Astrocyte (in vitro differentiated cells and primary cell): ENCODE results near the gene CD46. TPM values are rescaled to one million over a fixed set of nuclear protein-coding genes. Genes with fewer than 3 reads are reported as not detected.

Source experiments
- DNase-seq: peaks from one replicate; pipeline ENCODE4 v3.0.0-alpha.2; 2010; ENCODE audit warnings: low read depth
- FAIRE-seq: peaks from 2 replicates; lab custom pipeline; 2011; peaks lifted over from hg19 to GRCh38; lab: Jason Lieb, UNC
- H2AFZ ChIP-seq: 2 replicates; pipeline ENCODE4 v1.6.0; 2012; ENCODE audit warnings: low read depth, low read length, inconsistent platforms
- H3K27ac ChIP-seq: 2 replicates; pipeline ENCODE4 v1.5.1; 2011; ENCODE audit warnings: low read depth, low read length, inconsistent platforms
- H3K27me3 ChIP-seq: 2 replicates; pipeline ENCODE4 v1.6.0; 2011; ENCODE audit warnings: low read length, inconsistent platforms; ENCODE audit not compliant: insufficient read depth
- H3K36me3 ChIP-seq: 2 replicates; pipeline ENCODE4 v1.5.1; 2011; ENCODE audit warnings: low read length, inconsistent platforms; ENCODE audit not compliant: insufficient read depth
- H3K4me1 ChIP-seq: 2 replicates; pipeline ENCODE4 v1.5.1; 2011; ENCODE audit warnings: low read length, inconsistent platforms; ENCODE audit not compliant: insufficient read depth
- H3K4me2 ChIP-seq: 2 replicates; pipeline ENCODE4 v1.6.0; 2012; ENCODE audit warnings: low read length, inconsistent platforms
- H3K4me3 ChIP-seq: 2 replicates; pipeline ENCODE4 v1.5.1; 2011; ENCODE audit warnings: low read depth, mild to moderate bottlenecking, low read length, inconsistent platforms; ENCODE audit not compliant: insufficient read depth
- H3K79me2 ChIP-seq: 2 replicates; pipeline ENCODE4 v1.6.0; 2012; ENCODE audit warnings: mild to moderate bottlenecking, low read length, inconsistent platforms; ENCODE audit not compliant: insufficient read depth
- H3K9ac ChIP-seq: 2 replicates; pipeline ENCODE4 v1.6.0; 2012; ENCODE audit warnings: mild to moderate bottlenecking, low read length, inconsistent platforms
- H3K9me3 ChIP-seq: 2 replicates; pipeline ENCODE4 v1.5.1; 2012; ENCODE audit warnings: low read depth, mild to moderate bottlenecking, low read length, inconsistent platforms; ENCODE audit not compliant: insufficient read depth
- H4K20me1 ChIP-seq: 2 replicates; pipeline ENCODE4 v1.6.0; 2012; ENCODE audit warnings: low read length, inconsistent platforms; ENCODE audit not compliant: insufficient read depth
- H3K27ac Mint-ChIP-seq: one replicate; pipeline ENCODE4 v1.8.0; 2021; ENCODE audit warnings: mild to moderate bottlenecking, mixed read lengths; ENCODE audit not compliant: unreplicated experiment
- H3K27me3 Mint-ChIP-seq: one replicate; pipeline ENCODE4 v1.8.0; 2021; ENCODE audit warnings: low read depth, mixed read lengths; ENCODE audit not compliant: unreplicated experiment
- H3K36me3 Mint-ChIP-seq: one replicate; pipeline ENCODE4 v1.8.0; 2021; ENCODE audit warnings: low read depth, mixed read lengths; ENCODE audit not compliant: unreplicated experiment
- H3K4me1 Mint-ChIP-seq: one replicate; pipeline ENCODE4 v1.8.0; 2021; ENCODE audit warnings: low read depth, mixed read lengths; ENCODE audit not compliant: unreplicated experiment
- H3K4me3 Mint-ChIP-seq: one replicate; pipeline ENCODE4 v1.8.0; 2021; ENCODE audit warnings: mild to moderate bottlenecking, moderate library complexity, mixed read lengths; ENCODE audit not compliant: unreplicated experiment
- H3K9me3 Mint-ChIP-seq: one replicate; pipeline ENCODE4 v1.8.0; 2021; ENCODE audit warnings: mild to moderate bottlenecking, mixed read lengths; ENCODE audit not compliant: unreplicated experiment
- CTCF ChIP-seq: IDR thresholded peaks from 2 replicates; pipeline ENCODE4 v1.5.1; 2011; ENCODE audit warnings: low read depth, mild to moderate bottlenecking, inconsistent platforms, low read length, moderate library complexity; ENCODE audit not compliant: insufficient read depth
- EZH2 ChIP-seq: IDR thresholded peaks from 2 replicates; pipeline ENCODE4 v1.6.1; 2012; ENCODE audit warnings: mild to moderate bottlenecking, low read length, inconsistent platforms; ENCODE audit not compliant: insufficient read depth
- total RNA-seq: library from RNA; stranded (reverse); gene quantifications from 2 replicates; pipeline ENCODE4 v1.2.1, GENCODE V29; 2021

Gene CD46
- total RNA-seq, 1 donor from 2014 or later = 176 TPM

DNA sequence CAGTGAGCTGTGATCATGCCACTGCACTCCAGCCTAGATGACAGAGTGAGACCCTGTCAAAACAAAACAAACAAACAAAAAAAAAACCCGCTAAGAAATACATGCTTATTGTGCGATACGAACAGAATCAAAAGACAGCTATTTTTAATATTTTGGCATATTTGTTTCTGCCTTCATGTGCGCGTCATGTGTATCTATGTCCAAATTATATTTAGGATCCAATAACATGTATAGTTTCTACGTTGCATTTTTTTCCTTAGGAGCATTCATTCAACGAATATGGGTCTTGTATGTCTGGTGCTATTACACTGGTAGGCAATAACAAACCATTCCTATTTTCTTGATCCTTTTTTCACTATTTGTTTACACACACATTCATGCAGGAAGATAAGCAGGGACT is 1.8 kb downstream of the CD46 start:
- H3K27me3 Mint-ChIP-seq = no peaks in the 10 kb centered on the region
- H4K20me1 ChIP-seq = peaks cover 48% of the 10 kb centered on the region
- no peak overlapping the region for H3K9ac ChIP-seq
- H3K4me1 ChIP-seq = peaks cover 8% of the 10 kb centered on the region
- H3K4me3 ChIP-seq = no peak overlapping the region
- H3K27me3 ChIP-seq = no peaks in the 10 kb centered on the region
- H3K4me2 ChIP-seq = peak overlapping the region; percentile 89
- no peak overlapping the region for H3K27ac Mint-ChIP-seq
- no peak for FAIRE-seq
- peaks cover 51% of the 10 kb centered on the region for H3K79me2 ChIP-seq
- peak overlapping the region; percentile 99 for H3K4me3 Mint-ChIP-seq
- H3K36me3 ChIP-seq = no peaks in the 10 kb centered on the region
- no peak for DNase-seq
- no peak overlapping the region for H3K27ac ChIP-seq
- H3K9me3 Mint-ChIP-seq = no peaks in the 10 kb centered on the region
- peaks cover 24% of the 10 kb centered on the region for H3K4me1 Mint-ChIP-seq
- H3K36me3 Mint-ChIP-seq = no peaks in the 10 kb centered on the region
- H2AFZ ChIP-seq = no peak overlapping the region
- TF ChIP-seq EZH2 (no peak), CTCF (no peak)
- H3K9me3 ChIP-seq = no peaks in the 10 kb centered on the region

GRCh38 chr1:207754011-207754410 is 2.2 kb downstream of the CD46 start:
- no peak overlapping the region for H2AFZ ChIP-seq
- DNase-seq (no peak), FAIRE-seq (no peak)
- H3K9me3 ChIP-seq = no peaks in the 10 kb centered on the region
- H3K9me3 Mint-ChIP-seq = no peaks in the 10 kb centered on the region
- H3K27me3 Mint-ChIP-seq = no peaks in the 10 kb centered on the region
- no peaks in the 10 kb centered on the region for H3K27me3 ChIP-seq
- H3K4me3 ChIP-seq = no peak overlapping the region
- H3K4me1 ChIP-seq = peaks cover 8% of the 10 kb centered on the region
- TF ChIP-seq EZH2 (no peak), CTCF (no peak)
- H3K27ac ChIP-seq = no peak overlapping the region
- peak overlapping the region; percentile 99 for H3K4me3 Mint-ChIP-seq
- peaks cover 48% of the 10 kb centered on the region for H4K20me1 ChIP-seq
- H3K36me3 ChIP-seq = no peaks in the 10 kb centered on the region
- no peak overlapping the region for H3K27ac Mint-ChIP-seq
- no peak overlapping the region for H3K9ac ChIP-seq
- H3K4me2 ChIP-seq = peak overlapping the region; percentile 14
- H3K4me1 Mint-ChIP-seq = peaks cover 23% of the 10 kb centered on the region
- no peaks in the 10 kb centered on the region for H3K36me3 Mint-ChIP-seq
- peaks cover 51% of the 10 kb centered on the region for H3K79me2 ChIP-seq

- H3K4me1 Mint-ChIP-seq = peaks cover 21% of the 10 kb centered on the region
- peaks cover 5% of the 10 kb centered on the region for H3K36me3 ChIP-seq
- H3K4me3 Mint-ChIP-seq = no peak overlapping the region
- DNase-seq (peak; percentile 0), FAIRE-seq (no peak)
- no peak overlapping the region for H3K9ac ChIP-seq
- H3K27me3 ChIP-seq = no peaks in the 10 kb centered on the region
- H3K27ac ChIP-seq = no peak overlapping the region
- TF ChIP-seq CTCF (no peak), EZH2 (no peak)
- no peaks in the 10 kb centered on the region for H3K27me3 Mint-ChIP-seq
- no peaks in the 10 kb centered on the region for H3K9me3 ChIP-seq
- peaks cover under 1% of the 10 kb centered on the region for H3K36me3 Mint-ChIP-seq
- no peaks in the 10 kb centered on the region for H3K9me3 Mint-ChIP-seq
- peaks cover 48% of the 10 kb centered on the region for H4K20me1 ChIP-seq
- H2AFZ ChIP-seq = no peak overlapping the region
- no peak overlapping the region for H3K4me2 ChIP-seq
- no peak overlapping the region for H3K4me3 ChIP-seq
- H3K4me1 ChIP-seq = peaks cover 8% of the 10 kb centered on the region
- peaks cover 51% of the 10 kb centered on the region for H3K79me2 ChIP-seq
- H3K27ac Mint-ChIP-seq = no peak overlapping the region
Observed at GRCh38 chr1:207754974-207755700, 3.3 kb downstream of the CD46 start.
